RWPE1 (cell line): ENCODE measurements around the gene SPTBN1.

Source experiments
- CTCF ChIA-PET: fragments of 350-600 bp; sonication (Branson Sonifier 250); formaldehyde crosslinking; extraction: SDS; loops from one replicate; lab custom pipeline; 2021; lab: Yijun Ruan, JAX
- POLR2A ChIA-PET: fragments of 400-600 bp; formaldehyde crosslinking; extraction: SDS; loops from one replicate; lab custom pipeline; 2020; ENCODE audit warnings: antibody characterized with exemption; ENCODE audit not compliant: low non-redundant PET; lab: Yijun Ruan, JAX
- DNase-seq: peaks from one replicate; pipeline ENCODE4 v3.0.0; 2012; ENCODE audit warnings: low spot score
- H3K27ac ChIP-seq: fragments of 450-650 bp; 2 replicates; pipeline ENCODE4 v1.5.1; 2017
- CTCF ChIP-seq: fragments of 450-650 bp; conservative IDR thresholded peaks from 2 replicates; pipeline ENCODE4 v1.5.1; 2017; ENCODE audit warnings: low read depth, mild to moderate bottlenecking

Gene SPTBN1

DNA sequence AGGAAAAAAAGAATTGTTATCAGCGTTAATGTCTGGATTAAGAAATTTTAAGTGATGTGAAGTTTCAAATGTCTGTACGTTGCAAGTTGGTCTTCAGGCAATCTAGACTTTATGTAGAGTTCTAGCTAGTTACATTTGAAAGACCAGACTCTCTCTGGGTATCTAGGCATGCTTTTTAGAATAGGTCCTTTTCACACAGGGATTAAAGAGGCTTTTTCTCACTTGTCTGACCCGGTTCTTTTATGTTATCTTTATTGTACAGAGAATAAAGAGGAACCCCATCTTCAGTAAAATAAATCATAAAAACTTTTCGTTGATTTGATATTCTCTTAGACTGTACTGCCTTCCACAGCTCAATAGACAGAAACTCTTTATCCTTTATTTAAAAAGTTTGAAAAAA is 258.9 kb downstream of the SPTBN1 start:
- ChIA-PET CTCF (interaction anchor here (0.6 to 1.4 kb wide), 3 partner anchors 10 to 897 kb away, joined by 3 to 5 read pairs (median 3); no protein-coding TSS in a partner anchor), POLR2A (no interaction called here)
- no peak overlapping the region for H3K27ac ChIP-seq
- DNase-seq: no peak
- no peak for TF ChIP-seq CTCF

DNA sequence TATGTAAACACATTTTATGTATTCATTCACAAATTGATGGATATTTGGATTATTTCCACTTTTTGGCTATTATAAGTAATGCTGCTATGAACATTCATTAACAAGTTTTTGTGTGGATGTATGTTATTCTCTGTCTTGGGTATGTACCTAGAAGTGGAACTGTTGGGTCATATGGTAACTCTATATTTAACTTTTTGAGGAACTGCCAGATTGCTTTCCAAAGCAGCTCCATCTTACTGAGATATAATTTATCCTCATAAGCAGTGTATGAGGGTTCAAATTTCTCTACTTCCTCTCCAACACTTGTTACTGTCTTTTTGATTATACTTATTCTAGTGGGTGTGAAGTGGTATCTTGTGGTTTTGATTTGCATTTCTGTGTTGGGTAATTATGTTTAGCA is 260.2 kb downstream of the SPTBN1 start:
- ChIA-PET POLR2A (no interaction called here), CTCF (no interaction called here)
- DNase-seq: no peak
- TF ChIP-seq CTCF: no peak
- H3K27ac ChIP-seq: no peak overlapping the region

DNA sequence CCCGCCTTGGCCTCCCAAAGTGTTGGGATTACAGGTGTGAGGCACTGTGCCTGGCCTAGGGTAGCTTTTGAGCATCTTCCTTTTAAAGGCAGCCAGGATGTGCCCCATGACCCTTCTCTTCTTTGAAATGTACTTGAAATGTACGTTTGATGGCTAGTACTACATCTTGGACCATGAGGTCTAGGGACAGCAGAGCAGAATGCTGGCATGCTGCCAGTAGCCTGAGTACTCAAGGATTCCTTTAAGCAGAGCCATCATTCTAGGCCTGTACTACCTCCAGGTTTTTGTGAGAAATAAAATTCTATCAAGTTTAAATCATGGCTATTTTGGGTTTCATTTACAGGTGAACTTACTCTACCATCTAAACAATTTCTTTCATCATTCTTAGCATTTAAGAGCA is 264.4 kb downstream of the SPTBN1 start:
- ChIA-PET CTCF (no interaction called here), POLR2A (no interaction called here)
- no peak for DNase-seq
- TF ChIP-seq CTCF: no peak
- H3K27ac ChIP-seq: no peak overlapping the region
